SK-N-SH treated with all-trans-retinoic acid at 6 μM for 48 hours (cell line): ENCODE measurements around the gene IL1R2.
A peak's percentile ranks its signal among the peaks of the same experiment; 100 is the strongest.

Source experiments
- ATAC-seq: fragments of 200-7000 bp; cut with Tn5 transposase; 3 replicates; pipeline ENCODE4 v1.9.1; 2020; ENCODE audit warnings: mild to moderate bottlenecking, moderate library complexity
- ARNTL ChIP-seq: fragments of 450-650 bp; formaldehyde crosslinking; IDR thresholded peaks from 2 replicates; pipeline ENCODE4 v1.5.0; 2020; ENCODE audit warnings: low read depth, mild to moderate bottlenecking, moderate library complexity, borderline replicate concordance
- BACH2 ChIP-seq: fragments of 250-450 bp; sonication (Bioruptor Pico); IDR thresholded peaks from 2 replicates; pipeline ENCODE4 v1.9.0; 2021; ENCODE audit warnings: mild to moderate bottlenecking, borderline replicate concordance
- CREB5 ChIP-seq: fragments of 250-450 bp; sonication (Bioruptor Pico); IDR thresholded peaks from 2 replicates; pipeline ENCODE4 v1.5.1; 2020; ENCODE audit warnings: low read depth, mild to moderate bottlenecking, moderate library complexity
- CSRNP3 ChIP-seq: fragments of 250-450 bp; sonication (Bioruptor Pico); IDR thresholded peaks from 2 replicates; pipeline ENCODE4 v1.5.1; 2021; ENCODE audit warnings: mild to moderate bottlenecking, moderate library complexity
- GLIS3 ChIP-seq: fragments of 250-450 bp; sonication (Bioruptor Pico); IDR thresholded peaks from 2 replicates; pipeline ENCODE4 v1.5.0; 2020; ENCODE audit warnings: mild to moderate bottlenecking, moderate library complexity
- ISL1 ChIP-seq: fragments of 250-450 bp; sonication (Bioruptor Pico); IDR thresholded peaks from 2 replicates; pipeline ENCODE4 v2.1.2; 2022; ENCODE audit warnings: mild to moderate bottlenecking, moderate library complexity
- OSR1 ChIP-seq: fragments of 250-450 bp; sonication (Bioruptor Pico); IDR thresholded peaks from 2 replicates; pipeline ENCODE4 v1.8.0; 2022; ENCODE audit warnings: moderate library complexity, mild to moderate bottlenecking, inconsistent platforms
- POU6F1 ChIP-seq: fragments of 250-450 bp; sonication (Bioruptor Pico); IDR thresholded peaks from 2 replicates; pipeline ENCODE4 v1.8.0; 2021; ENCODE audit warnings: low read depth, mild to moderate bottlenecking, moderate library complexity, borderline replicate concordance
- PPARA ChIP-seq: fragments of 250-450 bp; sonication (Bioruptor Pico); IDR thresholded peaks from 2 replicates; pipeline ENCODE4 v1.5.0; 2020; ENCODE audit warnings: mild to moderate bottlenecking, borderline replicate concordance
- RARB ChIP-seq: fragments of 250-450 bp; sonication (Bioruptor Pico); IDR thresholded peaks from 2 replicates; pipeline ENCODE4 v1.8.0; 2021; ENCODE audit warnings: mild to moderate bottlenecking, moderate library complexity
- TCF4 ChIP-seq: fragments of 250-450 bp; sonication (Bioruptor Pico); IDR thresholded peaks from 2 replicates; pipeline ENCODE4 v1.8.0; 2021; ENCODE audit warnings: mild to moderate bottlenecking, moderate library complexity, borderline replicate concordance
- TOX ChIP-seq: fragments of 250-450 bp; sonication (Bioruptor Pico); IDR thresholded peaks from 2 replicates; pipeline ENCODE4 v1.8.0; 2021; ENCODE audit warnings: mild to moderate bottlenecking, moderate library complexity, borderline replicate concordance
- ZFP3 ChIP-seq: fragments of 250-450 bp; sonication (Bioruptor Pico); IDR thresholded peaks from 2 replicates; pipeline ENCODE4 v1.5.0; 2020; ENCODE audit warnings: mild to moderate bottlenecking, moderate library complexity
- ZFP30 ChIP-seq: fragments of 450-650 bp; formaldehyde crosslinking; IDR thresholded peaks from 2 replicates; pipeline ENCODE4 v1.5.0; 2022; ENCODE audit warnings: mild to moderate bottlenecking, moderate library complexity
- ZNF565 ChIP-seq: fragments of 450-650 bp; formaldehyde crosslinking; conservative IDR thresholded peaks from 2 replicates; pipeline ENCODE4 v1.5.0; 2020; ENCODE audit warnings: low read depth, mild to moderate bottlenecking, moderate library complexity
- ZNF70 ChIP-seq: fragments of 450-650 bp; formaldehyde crosslinking; IDR thresholded peaks from 2 replicates; pipeline ENCODE4 v1.5.0; 2020; ENCODE audit warnings: mild to moderate bottlenecking, moderate library complexity
- TF ChIP-seq, protein P1 (sequence below): fragments of 250-450 bp; sonication (Bioruptor Pico); IDR thresholded peaks from 2 replicates; pipeline ENCODE4 v1.5.0; 2020; ENCODE audit warnings: mild to moderate bottlenecking, moderate library complexity
- TF ChIP-seq, protein P2 (sequence below): fragments of 250-450 bp; sonication (Bioruptor Pico); IDR thresholded peaks from 2 replicates; pipeline ENCODE4 v1.8.0; 2020; ENCODE audit warnings: mild to moderate bottlenecking, moderate library complexity, borderline replicate concordance

Gene IL1R2

DNA sequence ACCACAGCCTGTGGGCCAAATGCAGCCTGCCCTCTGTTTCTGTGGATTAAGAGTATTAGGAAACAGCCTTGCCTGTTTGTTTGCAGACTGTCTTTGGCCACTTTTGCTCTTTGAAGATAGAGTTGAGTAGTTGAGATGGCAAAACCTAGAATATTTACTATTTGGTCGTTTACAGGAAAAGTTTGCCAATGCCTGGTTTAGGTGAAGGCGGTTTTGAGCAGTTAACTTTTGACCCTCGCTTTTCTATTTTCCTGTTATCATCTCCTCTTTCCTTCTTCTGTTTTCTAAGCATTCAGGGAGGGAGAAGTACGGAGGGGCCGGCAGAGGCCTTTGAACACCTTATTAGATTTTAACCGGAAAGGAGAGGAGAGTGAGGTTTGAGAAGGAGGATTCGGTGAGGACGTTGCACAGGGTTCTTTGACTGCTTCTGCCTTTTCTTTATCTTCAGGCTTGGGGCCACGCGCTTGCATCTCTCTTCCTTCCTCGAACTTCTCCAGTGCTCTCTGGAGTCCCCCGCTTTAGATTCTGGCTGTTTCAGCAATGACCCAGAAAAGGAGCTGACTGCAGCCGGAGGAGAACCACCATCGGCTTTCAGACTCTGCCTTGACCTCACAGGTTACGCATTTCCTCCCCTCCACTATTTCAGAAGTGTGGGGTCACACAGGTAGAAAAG is 39.2 kb downstream of the IL1R2 start:
- TF ChIP-seq ZFP30 (CRISPR knock-in tag) = no peak
- TF ChIP-seq CREB5 (CRISPR knock-in tag) = no peak
- TF ChIP-seq, protein P1, sequence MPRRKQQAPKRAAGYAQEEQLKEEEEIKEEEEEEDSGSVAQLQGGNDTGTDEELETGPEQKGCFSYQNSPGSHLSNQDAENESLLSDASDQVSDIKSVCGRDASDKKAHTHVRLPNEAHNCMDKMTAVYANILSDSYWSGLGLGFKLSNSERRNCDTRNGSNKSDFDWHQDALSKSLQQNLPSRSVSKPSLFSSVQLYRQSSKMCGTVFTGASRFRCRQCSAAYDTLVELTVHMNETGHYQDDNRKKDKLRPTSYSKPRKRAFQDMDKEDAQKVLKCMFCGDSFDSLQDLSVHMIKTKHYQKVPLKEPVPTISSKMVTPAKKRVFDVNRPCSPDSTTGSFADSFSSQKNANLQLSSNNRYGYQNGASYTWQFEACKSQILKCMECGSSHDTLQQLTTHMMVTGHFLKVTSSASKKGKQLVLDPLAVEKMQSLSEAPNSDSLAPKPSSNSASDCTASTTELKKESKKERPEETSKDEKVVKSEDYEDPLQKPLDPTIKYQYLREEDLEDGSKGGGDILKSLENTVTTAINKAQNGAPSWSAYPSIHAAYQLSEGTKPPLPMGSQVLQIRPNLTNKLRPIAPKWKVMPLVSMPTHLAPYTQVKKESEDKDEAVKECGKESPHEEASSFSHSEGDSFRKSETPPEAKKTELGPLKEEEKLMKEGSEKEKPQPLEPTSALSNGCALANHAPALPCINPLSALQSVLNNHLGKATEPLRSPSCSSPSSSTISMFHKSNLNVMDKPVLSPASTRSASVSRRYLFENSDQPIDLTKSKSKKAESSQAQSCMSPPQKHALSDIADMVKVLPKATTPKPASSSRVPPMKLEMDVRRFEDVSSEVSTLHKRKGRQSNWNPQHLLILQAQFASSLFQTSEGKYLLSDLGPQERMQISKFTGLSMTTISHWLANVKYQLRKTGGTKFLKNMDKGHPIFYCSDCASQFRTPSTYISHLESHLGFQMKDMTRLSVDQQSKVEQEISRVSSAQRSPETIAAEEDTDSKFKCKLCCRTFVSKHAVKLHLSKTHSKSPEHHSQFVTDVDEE (CRISPR knock-in tag) = no peak
- TF ChIP-seq ZFP3 (CRISPR knock-in tag) = no peak
- no peak for TF ChIP-seq GLIS3 (CRISPR knock-in tag)
- TF ChIP-seq TOX (CRISPR knock-in tag) = no peak
- TF ChIP-seq ISL1 (CRISPR knock-in tag) = no peak
- no peak for TF ChIP-seq ZNF565
- TF ChIP-seq, all 23 proteins: peak for 0
- no peak for ATAC-seq

- no peak for ATAC-seq
- no peak for TF ChIP-seq GLIS3 (CRISPR knock-in tag)
- no peak for TF ChIP-seq ARNTL (CRISPR knock-in tag)
- no peak for TF ChIP-seq RARB
- no peak for TF ChIP-seq TCF4 (CRISPR knock-in tag)
- no peak for TF ChIP-seq ZNF70 (CRISPR knock-in tag)
- no peak for TF ChIP-seq POU6F1 (CRISPR knock-in tag)
- no peak for TF ChIP-seq ZFP30 (CRISPR knock-in tag)
- TF ChIP-seq ZNF565 = no peak
Measured at GRCh38 chr2:102032368-102033030, 40.7 kb downstream of the IL1R2 start.

DNA sequence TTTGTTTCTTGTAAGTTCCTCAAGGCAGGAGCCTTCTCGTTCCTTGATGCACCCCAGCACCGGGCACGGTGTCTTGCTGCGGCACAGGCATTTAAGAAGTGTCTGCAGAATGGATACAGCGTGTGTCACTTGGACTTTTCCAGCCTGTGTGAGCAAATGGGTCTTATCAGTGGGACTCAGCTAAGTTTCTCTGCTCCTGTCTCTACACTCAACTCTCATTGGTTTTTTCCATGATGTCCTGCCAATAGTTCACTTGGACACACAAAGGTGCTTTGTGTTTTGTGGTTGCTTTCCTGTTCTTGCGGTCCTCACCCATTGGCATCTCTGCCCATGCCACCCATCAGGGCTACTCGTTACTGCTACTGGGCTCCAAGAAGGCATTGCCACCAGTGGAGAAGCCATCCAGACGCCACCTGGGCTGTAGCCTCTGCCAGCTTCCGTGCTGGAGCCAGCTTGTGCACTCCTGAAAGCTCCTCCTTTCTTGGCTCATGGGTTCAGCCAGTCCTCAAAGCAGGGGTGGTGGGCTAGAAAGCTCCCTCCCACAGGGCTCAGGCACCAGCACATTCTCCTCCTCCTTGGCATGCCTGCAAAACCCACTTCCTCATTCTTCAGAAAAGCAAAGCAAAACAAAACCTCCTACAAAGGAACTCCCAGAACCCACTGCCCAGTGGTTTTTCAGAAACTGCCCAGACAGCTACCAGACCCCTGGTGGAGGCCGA is 41.4 kb downstream of the IL1R2 start:
- TF ChIP-seq OSR1 (CRISPR knock-in tag) (no peak), CSRNP3 (CRISPR knock-in tag) (no peak), ZNF565 (no peak), PPARA (CRISPR knock-in tag) (no peak), GLIS3 (CRISPR knock-in tag) (no peak), ZNF70 (CRISPR knock-in tag) (no peak), BACH2 (CRISPR knock-in tag) (no peak), ZFP30 (CRISPR knock-in tag) (no peak), ZFP3 (CRISPR knock-in tag) (no peak), TOX (CRISPR knock-in tag) (no peak), TCF4 (CRISPR knock-in tag) (no peak)
- TF ChIP-seq, protein P2, sequence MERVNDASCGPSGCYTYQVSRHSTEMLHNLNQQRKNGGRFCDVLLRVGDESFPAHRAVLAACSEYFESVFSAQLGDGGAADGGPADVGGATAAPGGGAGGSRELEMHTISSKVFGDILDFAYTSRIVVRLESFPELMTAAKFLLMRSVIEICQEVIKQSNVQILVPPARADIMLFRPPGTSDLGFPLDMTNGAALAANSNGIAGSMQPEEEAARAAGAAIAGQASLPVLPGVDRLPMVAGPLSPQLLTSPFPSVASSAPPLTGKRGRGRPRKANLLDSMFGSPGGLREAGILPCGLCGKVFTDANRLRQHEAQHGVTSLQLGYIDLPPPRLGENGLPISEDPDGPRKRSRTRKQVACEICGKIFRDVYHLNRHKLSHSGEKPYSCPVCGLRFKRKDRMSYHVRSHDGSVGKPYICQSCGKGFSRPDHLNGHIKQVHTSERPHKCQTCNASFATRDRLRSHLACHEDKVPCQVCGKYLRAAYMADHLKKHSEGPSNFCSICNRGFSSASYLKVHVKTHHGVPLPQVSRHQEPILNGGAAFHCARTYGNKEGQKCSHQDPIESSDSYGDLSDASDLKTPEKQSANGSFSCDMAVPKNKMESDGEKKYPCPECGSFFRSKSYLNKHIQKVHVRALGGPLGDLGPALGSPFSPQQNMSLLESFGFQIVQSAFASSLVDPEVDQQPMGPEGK = no peak
- TF ChIP-seq, protein P1 (CRISPR knock-in tag) = no peak
- TF ChIP-seq, all 23 proteins: peak for 0
- peak; percentile 80 for ATAC-seq
